ENCODE results near the gene DNAJC4. TPM values are rescaled to one million over a fixed set of nuclear protein-coding genes. Genes with fewer than 3 reads are reported as not detected.
A peak's percentile ranks its signal among the peaks of the same experiment; 100 is the strongest.

Gene DNAJC4
- total and polyA plus RNA-seq, 2 donors, result 10.7 to 57.6 TPM

DNA sequence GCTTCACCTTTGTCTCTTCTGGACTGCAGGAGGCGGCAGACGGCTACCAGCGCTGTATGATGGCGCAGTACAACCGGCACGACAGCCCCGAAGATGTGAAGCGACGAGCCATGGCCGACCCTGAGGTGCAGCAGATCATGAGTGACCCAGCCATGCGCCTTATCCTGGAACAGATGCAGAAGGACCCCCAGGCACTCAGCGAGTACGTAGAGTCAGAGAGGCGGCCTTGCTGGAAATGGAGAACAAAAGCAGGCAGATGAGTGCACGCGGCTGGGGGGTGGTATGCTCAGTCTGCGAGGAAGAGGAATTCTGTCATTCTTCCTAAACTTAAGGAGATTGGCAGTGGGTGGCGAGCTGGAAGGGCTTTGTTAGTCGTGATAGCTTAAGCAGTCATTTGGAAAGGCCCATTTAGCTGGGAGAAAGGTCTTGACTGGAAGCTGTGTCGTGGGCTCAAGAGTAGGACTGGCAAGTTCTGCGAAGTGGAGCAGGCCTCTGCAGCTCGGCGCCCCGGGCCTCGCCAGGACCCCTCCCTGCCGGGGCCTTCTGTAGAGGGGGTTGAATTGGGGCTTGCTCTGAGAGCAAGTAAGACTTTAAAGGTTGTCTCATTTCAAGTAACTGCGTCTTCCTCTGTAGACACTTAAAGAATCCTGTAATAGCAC, 26.8 kb upstream of the DNAJC4 start:
- H3K27ac ChIP-seq (ENCODE audit: low read depth), result no peak overlapping the region
- H3K4me3 ChIP-seq (ENCODE audit: low read depth, low read length), result no peak overlapping the region
- H3K4me1 ChIP-seq (ENCODE audit: insufficient read depth), result no peaks in the 10 kb centered on the region
- WGBS, result 89% methylated on average over 27 of the region's 27 CpGs
- DNase-seq (ENCODE audit: extremely low spot score), result no peak
- H3K36me3 ChIP-seq (ENCODE audit: insufficient read depth), result no peaks in the 10 kb centered on the region

DNA sequence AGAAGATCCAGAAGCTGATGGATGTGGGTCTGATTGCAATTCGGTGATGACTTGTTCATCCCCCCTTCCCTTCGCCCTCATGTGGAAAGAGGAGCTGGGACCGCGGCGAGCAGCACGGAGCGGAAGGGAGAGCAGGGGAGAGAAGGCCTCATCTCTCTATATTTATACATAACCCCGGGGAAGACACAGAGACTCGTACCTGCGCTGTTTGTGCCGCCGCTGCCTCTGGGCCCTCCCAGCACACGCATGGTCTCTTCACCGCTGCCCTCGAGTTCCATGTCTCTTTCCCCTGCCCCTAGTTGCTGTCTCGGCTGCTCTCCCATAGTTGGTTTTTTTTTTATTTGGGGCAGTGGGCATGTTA, 26.3 kb upstream of the DNAJC4 start:
- H3K4me1 ChIP-seq (ENCODE audit: insufficient read depth), result no peaks in the 10 kb centered on the region
- no peak for DNase-seq (ENCODE audit: extremely low spot score)
- H3K27ac ChIP-seq (ENCODE audit: low read depth), result no peak overlapping the region
- WGBS, result 73% methylated on average over 16 of the region's 16 CpGs
- no peak overlapping the region for H3K4me3 ChIP-seq (ENCODE audit: low read depth, low read length)
- no peaks in the 10 kb centered on the region for H3K36me3 ChIP-seq (ENCODE audit: insufficient read depth)

DNA sequence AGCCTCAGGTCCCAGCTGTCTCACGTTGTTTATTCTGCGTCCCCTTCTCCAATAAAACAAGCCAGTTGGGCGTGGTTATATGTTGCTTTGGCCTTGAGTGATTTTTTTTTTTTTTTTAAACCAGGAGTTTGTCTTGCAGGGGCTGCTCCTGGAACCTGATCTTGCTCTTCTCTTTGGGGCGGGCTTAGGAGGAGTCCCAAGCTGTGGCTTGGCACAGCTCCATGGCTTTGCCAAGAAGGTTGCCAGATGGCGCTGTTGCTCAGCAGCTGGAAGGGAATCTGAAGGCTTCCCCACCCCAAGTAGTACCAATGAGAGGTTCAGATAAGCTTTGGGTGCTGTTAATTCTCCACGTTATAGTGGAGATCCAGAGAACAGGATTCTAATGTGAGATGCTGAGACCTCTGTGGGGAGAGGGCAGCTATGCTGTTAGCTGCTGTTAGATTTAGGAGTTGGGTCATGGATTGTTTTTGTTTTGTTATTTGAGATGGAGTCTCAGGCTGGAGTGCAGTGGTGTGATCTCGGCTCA, 25.8 kb upstream of the DNAJC4 start:
- no peaks in the 10 kb centered on the region for H3K4me1 ChIP-seq (ENCODE audit: insufficient read depth)
- H3K27ac ChIP-seq (ENCODE audit: low read depth), result no peak overlapping the region
- no peak overlapping the region for H3K4me3 ChIP-seq (ENCODE audit: low read depth, low read length)
- 22% methylated on average over 7 of the region's 7 CpGs for WGBS
- no peaks in the 10 kb centered on the region for H3K36me3 ChIP-seq (ENCODE audit: insufficient read depth)
- peak; percentile 73 for DNase-seq (ENCODE audit: extremely low spot score)

DNA sequence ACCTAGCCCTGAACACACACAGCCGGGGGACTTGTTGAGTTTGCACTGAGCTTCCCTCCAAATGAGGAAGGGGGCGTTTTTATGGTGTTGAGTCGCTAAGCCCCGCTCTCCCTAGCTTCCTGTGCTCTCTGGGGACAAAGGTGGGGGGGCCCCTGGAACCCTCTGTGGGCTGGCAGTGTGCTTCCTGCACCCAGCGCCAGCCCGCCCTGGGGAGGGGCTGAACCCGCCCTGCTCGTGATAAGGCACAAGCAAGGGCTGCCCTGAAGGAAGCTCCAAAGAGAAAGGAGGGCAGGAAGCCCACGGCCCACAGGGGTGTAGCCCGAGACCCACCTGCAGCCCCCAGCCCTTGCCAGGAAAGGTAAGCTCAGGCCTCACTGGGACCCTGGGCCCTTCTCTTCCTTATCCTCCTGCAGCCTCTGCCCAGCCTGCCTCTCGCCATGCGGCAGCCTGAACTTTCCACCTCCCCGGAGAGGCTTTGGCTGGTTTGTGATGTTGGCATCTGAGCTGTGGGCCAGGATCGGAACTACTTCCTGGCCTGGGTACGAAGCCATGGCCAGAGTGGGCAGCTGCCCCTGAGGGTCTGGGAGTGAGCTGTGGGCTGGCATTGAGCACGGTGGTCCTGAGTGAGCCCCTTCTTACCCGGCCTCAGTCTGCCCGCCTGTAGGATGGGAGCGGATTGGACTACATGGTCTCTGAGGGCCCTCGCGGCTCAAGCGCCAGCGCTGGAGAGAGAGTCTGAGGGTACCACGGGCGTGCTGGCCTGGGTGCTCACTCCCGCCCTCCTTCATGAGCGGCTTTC, 23.7 kb upstream of the DNAJC4 start, which contains the start of gene FERMT3:
Gene FERMT3, plus strand, starts transcription at position 265 of the 799 bp plus-strand sequence. CDS start 644 bp downstream, outside the sequence.
- peak within 1 kb of the TSS; percentile 21 for H3K4me3 ChIP-seq (ENCODE audit: low read depth, low read length)
- 77% methylated on average over 27 of the region's 27 CpGs for WGBS
- no peak for DNase-seq (ENCODE audit: extremely low spot score)
- H3K36me3 ChIP-seq (ENCODE audit: insufficient read depth), result no peaks in the 10 kb centered on the region
- no peaks in the 10 kb centered on the region for H3K4me1 ChIP-seq (ENCODE audit: insufficient read depth)
- H3K27ac ChIP-seq (ENCODE audit: low read depth), result peak within 1 kb of the TSS; percentile 54

DNA sequence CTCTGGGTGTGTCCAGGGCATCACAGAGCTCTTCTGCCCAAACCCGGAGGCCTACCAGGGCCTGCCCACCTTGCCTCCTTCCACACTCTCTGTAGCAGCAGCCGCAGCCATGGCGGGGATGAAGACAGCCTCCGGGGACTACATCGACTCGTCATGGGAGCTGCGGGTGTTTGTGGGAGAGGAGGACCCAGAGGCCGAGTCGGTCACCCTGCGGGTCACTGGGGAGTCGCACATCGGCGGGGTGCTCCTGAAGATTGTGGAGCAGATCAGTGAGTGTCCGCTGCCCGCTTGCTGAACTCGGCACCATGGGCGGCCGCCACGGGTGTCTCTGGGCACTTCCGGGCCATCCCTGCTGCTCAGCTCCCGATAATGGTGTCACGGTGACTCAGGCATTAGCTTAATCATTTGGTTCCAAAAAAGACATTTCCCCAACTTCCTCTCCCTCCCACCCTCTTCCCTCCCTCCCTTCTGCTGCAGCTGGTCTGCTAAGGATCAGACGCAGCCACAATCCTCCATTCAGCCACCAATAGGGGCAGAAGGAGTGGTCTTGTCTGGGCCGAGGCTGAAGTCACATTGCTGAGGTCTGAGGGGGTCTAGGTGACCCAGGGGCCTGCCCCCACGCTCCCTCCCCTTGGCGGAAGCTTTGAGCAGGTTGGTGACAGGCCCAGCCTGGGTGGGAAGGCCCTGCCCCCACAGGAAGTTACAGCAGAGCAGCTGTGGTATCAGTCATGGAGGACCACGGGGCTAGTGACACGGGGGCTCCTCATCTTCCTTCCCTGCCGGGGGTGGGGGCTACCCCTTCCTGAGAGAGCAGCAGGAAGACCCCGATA, 22.9 kb upstream of the DNAJC4 start:
- Histone ChIP-seq H3K27ac (ENCODE audit: low read depth) (peak overlapping the region; percentile 54), H3K4me3 (ENCODE audit: low read depth, low read length) (peak overlapping the region; percentile 21), H3K36me3 (ENCODE audit: insufficient read depth) (no peaks in the 10 kb centered on the region), H3K4me1 (ENCODE audit: insufficient read depth) (no peaks in the 10 kb centered on the region)
- DNase-seq (ENCODE audit: extremely low spot score), result no peak
- 49% methylated on average over 30 of the region's 30 CpGs for WGBS

DNA sequence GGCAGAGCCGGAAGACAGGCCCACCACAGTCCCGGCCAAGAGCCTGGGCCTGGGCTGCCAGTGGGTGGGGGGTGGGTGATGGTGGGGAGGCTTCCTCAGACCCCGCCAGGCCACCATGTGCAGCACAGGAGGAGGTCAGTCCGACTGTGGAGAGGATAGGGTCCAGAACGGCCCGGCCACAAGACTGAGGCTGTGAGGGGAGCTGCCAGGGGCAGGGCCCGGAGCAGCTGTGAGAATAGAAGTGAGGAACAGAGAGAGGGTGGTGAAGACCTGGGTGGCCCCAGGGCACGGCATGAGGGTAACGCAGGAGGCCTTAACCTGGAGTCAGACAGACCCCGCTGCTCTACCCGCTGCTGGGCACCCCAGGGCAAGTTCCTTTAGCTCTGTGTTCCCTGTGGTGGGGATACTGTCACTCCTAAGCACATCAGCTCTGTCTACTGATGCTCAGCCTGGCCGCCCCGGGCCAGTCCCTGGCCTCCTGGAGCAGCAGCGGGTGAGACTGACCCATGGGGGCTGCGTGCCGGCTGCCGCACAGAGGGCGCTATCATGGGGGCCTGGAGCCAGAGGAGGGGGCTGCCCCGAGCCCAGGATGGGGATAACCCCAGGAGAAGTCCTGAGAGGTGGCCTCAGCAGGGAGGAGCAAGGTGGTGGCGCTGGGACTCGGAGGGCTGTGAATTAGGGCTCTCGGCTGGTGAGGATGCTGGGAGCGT, 22.1 kb upstream of the DNAJC4 start:
- Histone ChIP-seq H3K36me3 (ENCODE audit: insufficient read depth) (no peaks in the 10 kb centered on the region), H3K4me3 (ENCODE audit: low read depth, low read length) (no peak overlapping the region)
- WGBS, result 74% methylated on average over 23 of the region's 23 CpGs

DNA sequence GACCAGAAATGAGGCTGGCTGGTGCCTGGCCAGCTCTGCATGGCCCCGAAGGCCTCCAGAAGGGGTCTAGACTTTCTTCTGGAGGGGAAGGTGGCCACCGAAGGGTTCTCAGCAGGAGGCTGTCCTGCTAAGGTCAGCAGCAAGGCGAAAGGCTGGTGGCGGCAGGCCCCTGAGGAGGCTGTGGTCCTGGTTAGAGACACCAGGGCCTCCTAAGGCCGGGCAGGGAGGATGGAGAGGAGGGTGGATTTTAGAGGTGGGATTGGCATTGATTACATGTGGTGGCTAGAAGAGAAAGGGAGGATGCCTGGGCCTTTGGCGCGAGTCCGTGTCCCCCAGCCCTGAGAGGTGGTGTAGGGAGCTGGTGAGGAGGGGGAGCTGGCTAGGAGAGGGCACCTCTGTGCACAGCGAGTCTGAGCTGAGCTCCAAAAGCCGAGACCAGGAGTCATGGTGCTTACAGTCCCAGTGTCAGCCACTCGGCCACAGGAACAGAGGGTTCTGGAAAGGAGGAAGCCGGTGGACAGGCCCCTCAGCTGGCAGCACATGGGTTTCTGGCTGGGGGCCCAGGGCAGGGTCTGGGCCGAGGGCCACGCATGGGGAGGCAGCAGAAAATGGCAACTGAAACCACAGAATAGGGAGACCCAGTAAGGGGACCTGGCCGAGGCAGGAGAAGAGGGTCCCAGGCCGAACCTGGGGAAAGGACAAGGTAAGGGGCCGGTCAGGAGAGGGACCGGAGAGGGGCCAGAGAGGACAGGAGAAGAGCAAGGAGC, 21.4 kb upstream of the DNAJC4 start:
- WGBS, result 81% methylated on average over 18 of the region's 18 CpGs
- Histone ChIP-seq H3K27ac (ENCODE audit: low read depth) (no peak overlapping the region), H3K4me3 (ENCODE audit: low read depth, low read length) (no peak overlapping the region), H3K36me3 (ENCODE audit: insufficient read depth) (no peaks in the 10 kb centered on the region), H3K4me1 (ENCODE audit: insufficient read depth) (no peaks in the 10 kb centered on the region)
- no peak for DNase-seq (ENCODE audit: extremely low spot score)

More for the DNA sequence above, 22.1 kb upstream of the DNAJC4 start:
- no peak for DNase-seq (ENCODE audit: extremely low spot score)
- Histone ChIP-seq H3K27ac (ENCODE audit: low read depth) (peak overlapping the region; percentile 35), H3K4me1 (ENCODE audit: insufficient read depth) (no peaks in the 10 kb centered on the region)

DNA sequence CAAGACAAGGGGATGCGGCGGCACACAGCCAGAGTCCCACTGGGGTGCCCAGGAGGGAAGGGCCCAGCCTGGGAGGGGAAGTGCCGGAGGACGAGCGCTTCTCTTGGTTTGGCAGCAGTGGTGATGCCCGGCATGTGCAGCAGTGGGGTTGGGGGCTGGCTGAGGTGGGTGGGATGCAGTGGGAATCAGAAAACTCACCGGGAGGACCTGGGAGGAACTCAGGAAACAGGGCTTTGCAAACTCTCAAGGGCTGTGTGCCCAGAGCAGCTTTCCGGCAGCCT, 20.8 kb upstream of the DNAJC4 start:
- Histone ChIP-seq H3K4me3 (ENCODE audit: low read depth, low read length) (no peak overlapping the region), H3K36me3 (ENCODE audit: insufficient read depth) (no peaks in the 10 kb centered on the region), H3K27ac (ENCODE audit: low read depth) (no peak overlapping the region), H3K4me1 (ENCODE audit: insufficient read depth) (no peaks in the 10 kb centered on the region)
- DNase-seq (ENCODE audit: extremely low spot score), result no peak
- WGBS, result 87% methylated on average over 8 of the region's 8 CpGs

DNA sequence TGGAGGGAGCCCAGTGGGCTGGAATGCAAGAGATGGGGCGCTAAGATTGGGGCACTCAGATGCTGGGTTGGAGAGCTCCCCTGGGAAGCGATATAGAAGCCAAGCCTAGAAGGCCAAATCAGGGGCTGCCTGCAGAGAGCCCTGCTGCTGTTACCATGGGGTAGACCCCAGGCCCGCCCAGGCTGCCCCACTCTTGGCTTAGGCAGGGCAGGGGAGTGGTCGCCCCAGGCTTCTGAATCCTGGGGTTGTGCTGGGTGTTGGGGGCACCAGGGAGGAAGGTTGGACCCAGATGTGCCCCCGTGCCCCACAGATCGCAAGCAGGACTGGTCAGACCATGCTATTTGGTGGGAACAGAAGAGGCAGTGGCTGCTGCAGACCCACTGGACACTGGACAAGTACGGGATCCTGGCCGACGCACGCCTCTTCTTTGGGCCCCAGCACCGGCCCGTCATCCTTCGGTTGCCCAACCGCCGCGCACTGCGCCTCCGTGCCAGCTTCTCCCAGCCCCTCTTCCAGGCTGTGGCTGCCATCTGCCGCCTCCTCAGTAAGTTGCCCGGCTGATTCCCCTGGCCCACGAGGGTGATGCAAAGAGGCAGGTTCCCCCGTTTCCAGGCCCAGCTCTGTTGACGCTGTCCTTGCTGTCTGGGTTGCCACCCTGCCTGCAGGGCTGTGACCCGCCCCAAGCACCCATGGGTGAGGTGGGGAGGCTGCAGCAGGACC, 19.9 kb upstream of the DNAJC4 start:
- Histone ChIP-seq H3K36me3 (ENCODE audit: insufficient read depth) (no peaks in the 10 kb centered on the region), H3K27ac (ENCODE audit: low read depth) (no peak overlapping the region), H3K4me1 (ENCODE audit: insufficient read depth) (no peaks in the 10 kb centered on the region), H3K4me3 (ENCODE audit: low read depth, low read length) (no peak overlapping the region)
- 94% methylated on average over 24 of the region's 24 CpGs for WGBS
- no peak for DNase-seq (ENCODE audit: extremely low spot score)

DNA sequence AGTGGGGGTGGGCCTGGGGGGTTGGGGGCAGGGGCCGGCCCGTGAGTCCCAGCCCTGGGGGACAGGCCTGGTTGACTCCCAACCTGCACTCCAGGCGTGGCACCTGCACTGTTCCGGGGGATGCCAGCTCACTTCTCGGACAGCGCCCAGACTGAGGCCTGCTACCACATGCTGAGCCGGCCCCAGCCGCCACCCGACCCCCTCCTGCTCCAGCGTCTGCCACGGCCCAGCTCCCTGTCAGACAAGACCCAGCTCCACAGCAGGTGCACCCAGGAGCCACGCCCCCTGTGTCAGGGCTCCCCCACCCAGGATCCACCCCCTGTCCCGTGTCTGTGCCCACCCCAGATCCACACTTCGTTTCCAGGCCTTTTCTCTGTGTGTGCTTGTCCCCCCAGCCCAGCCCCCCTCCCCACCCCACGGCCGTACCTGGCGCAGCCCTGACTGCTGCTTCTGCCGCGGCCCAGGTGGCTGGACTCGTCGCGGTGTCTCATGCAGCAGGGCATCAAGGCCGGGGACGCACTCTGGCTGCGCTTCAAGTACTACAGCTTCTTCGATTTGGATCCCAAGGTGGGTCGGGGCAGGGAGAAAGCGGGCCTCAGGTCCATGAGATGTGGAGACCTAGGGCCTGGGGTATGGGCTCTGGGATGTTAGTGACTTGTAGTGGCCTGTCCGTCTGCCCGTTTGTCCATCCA, 19.0 kb upstream of the DNAJC4 start:
- Histone ChIP-seq H3K4me3 (ENCODE audit: low read depth, low read length) (no peak overlapping the region), H3K36me3 (ENCODE audit: insufficient read depth) (no peaks in the 10 kb centered on the region), H3K4me1 (ENCODE audit: insufficient read depth) (no peaks in the 10 kb centered on the region), H3K27ac (ENCODE audit: low read depth) (no peak overlapping the region)
- DNase-seq (ENCODE audit: extremely low spot score), result no peak
- 85% methylated on average over 30 of the region's 30 CpGs for WGBS

DNA sequence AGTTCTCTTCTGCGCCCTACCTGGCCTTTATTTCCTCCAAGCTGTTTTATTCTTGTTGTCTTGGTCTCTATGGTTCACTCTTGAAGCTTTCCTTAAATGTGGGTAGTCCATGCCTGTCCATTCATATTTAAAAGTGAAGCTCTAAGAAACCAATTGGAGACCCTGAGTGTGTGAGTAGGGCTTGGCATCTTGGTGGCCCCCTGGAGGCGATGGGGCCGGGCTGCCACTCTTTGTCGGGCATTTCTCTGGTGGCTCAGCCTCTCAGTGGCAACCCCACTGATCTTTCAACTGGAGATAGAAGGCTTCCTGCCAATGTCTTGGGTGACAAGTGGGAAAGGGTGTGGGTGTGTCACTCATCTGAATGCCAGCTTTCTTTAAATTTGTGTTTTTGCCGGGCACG, 13.5 kb upstream of the DNAJC4 start:
- DNase-seq (ENCODE audit: extremely low spot score), result no peak
- Histone ChIP-seq H3K4me3 (ENCODE audit: low read depth, low read length) (no peak overlapping the region), H3K36me3 (ENCODE audit: insufficient read depth) (no peaks in the 10 kb centered on the region), H3K4me1 (ENCODE audit: insufficient read depth) (no peaks in the 10 kb centered on the region), H3K27ac (ENCODE audit: low read depth) (no peak overlapping the region)
- 93% methylated on average over 6 of the region's 6 CpGs for WGBS
